Endothelial cell of umbilical vein (primary cell): ENCODE data around the gene AKNA. TPM values are rescaled to one million over a fixed set of nuclear protein-coding genes. Genes with fewer than 3 reads are reported as not detected.
A peak's percentile ranks its signal among the peaks of the same experiment; 100 is the strongest.

Experiments used
- BruUV-seq: library from RNA; stranded (reverse); fragments of 400-500 nt; replicated peaks from 2 replicates; lab custom pipeline; 2021; lab: Mats Ljungman, UMichigan
- CTCF ChIA-PET: fragments of 300-600, 350-600 bp; sonication (Branson Sonifier 250); formaldehyde crosslinking; loops from one replicate; lab custom pipeline; 2021; ENCODE audit warnings: antibody characterized with exemption, inconsistent platforms; lab: Charles Lee
- POLR2A ChIA-PET: fragments of 300-600, 350-600 bp; sonication (Branson Sonifier 250); formaldehyde crosslinking; loops from one replicate; lab custom pipeline; 2021; ENCODE audit warnings: antibody characterized with exemption, inconsistent platforms; lab: Charles Lee
- DNase-seq: peaks from one replicate; pipeline ENCODE4 v3.0.0-alpha.2; 2011; ENCODE audit warnings: low read depth, low spot score
- FAIRE-seq: peaks from 2 replicates; lab custom pipeline; 2011; peaks lifted over from hg19 to GRCh38; lab: Jason Lieb, UNC
- H2AFZ ChIP-seq: 2 replicates; pipeline ENCODE4 v1.6.0; 2012; ENCODE audit warnings: low read depth, low read length, control low read depth, inconsistent platforms
- H3K27ac ChIP-seq: 2 replicates; pipeline ENCODE4 v1.5.1; 2011; ENCODE audit warnings: low read depth, mild to moderate bottlenecking, control low read depth, low read length, moderate library complexity; ENCODE audit not compliant: insufficient read depth
- H3K27me3 ChIP-seq, 2 experiments: 2 replicates each; pipeline versions ENCODE4 v1.6.0 to v1.6.1; 2011; ENCODE audit warnings: low read length in 2 of 2, mixed read lengths in 1 of 2; ENCODE audit not compliant: control insufficient read depth in 2 of 2, insufficient read depth in 2 of 2
- H3K36me3 ChIP-seq, 2 experiments: 2 replicates in 1 of 2; 3 replicates in 1 of 2; pipeline ENCODE4 v1.5.1; 2011; ENCODE audit warnings: low read length in 2 of 2, mild to moderate bottlenecking in 1 of 2, moderate library complexity in 1 of 2; ENCODE audit not compliant: control insufficient read depth in 2 of 2, insufficient read depth in 2 of 2; ENCODE audit errors: extremely low read depth in 1 of 2
- H3K4me1 ChIP-seq: 3 replicates; pipeline ENCODE4 v1.5.1; 2011; ENCODE audit warnings: mild to moderate bottlenecking, low read length; ENCODE audit not compliant: control insufficient read depth, insufficient read depth; ENCODE audit errors: extremely low read depth
- H3K4me2 ChIP-seq: 2 replicates; pipeline ENCODE4 v1.6.1; 2011; ENCODE audit warnings: low read length, control low read depth, mixed read lengths; ENCODE audit not compliant: insufficient read depth
- H3K4me3 ChIP-seq, 3 experiments: fragments of 200-600 bp in 1 of 3; sonication (generic), shearing (Covaris generic) in 1 of 3; replicated peaks in 1 of 3; 2 replicates each; pipeline ENCODE4 v1.5.1; 2011 to 2016; ENCODE audit warnings: control low read depth in 3 of 3, low read length in 3 of 3, mild to moderate bottlenecking in 2 of 3, inconsistent platforms in 1 of 3, low read depth in 1 of 3, moderate library complexity in 1 of 3; ENCODE audit not compliant: insufficient read depth in 1 of 3
- H3K79me2 ChIP-seq: 2 replicates; pipeline ENCODE4 v1.6.0; 2012; ENCODE audit warnings: low read length, inconsistent platforms; ENCODE audit not compliant: control insufficient read depth, insufficient read depth
- H3K9ac ChIP-seq: replicated peaks from 2 replicates; pipeline ENCODE3; 2011; ENCODE audit warnings: low read length, control low read depth; ENCODE audit not compliant: insufficient read depth; ENCODE audit errors: extremely low read depth
- H3K9me1 ChIP-seq: replicated peaks from 3 replicates; pipeline ENCODE4 v1.6.0; 2011; ENCODE audit warnings: mild to moderate bottlenecking, low read length; ENCODE audit not compliant: control insufficient read depth, insufficient read depth; ENCODE audit errors: extremely low read depth
- H3K9me3 ChIP-seq: replicated peaks from 2 replicates; pipeline ENCODE4 v1.5.1; 2012; ENCODE audit warnings: low read length, inconsistent platforms; ENCODE audit not compliant: control insufficient read depth, insufficient read depth
- H4K20me1 ChIP-seq: replicated peaks from 2 replicates; pipeline ENCODE3; 2011; ENCODE audit warnings: mild to moderate bottlenecking, low read length; ENCODE audit not compliant: control insufficient read depth, insufficient read depth; ENCODE audit errors: extremely low read depth
- EZH2 ChIP-seq: IDR thresholded peaks from 2 replicates; pipeline ENCODE4 v1.6.1; 2012; ENCODE audit warnings: borderline replicate concordance, low read depth, mild to moderate bottlenecking, moderate library complexity, low read length, inconsistent platforms; ENCODE audit not compliant: severe bottlenecking
- JUN ChIP-seq: IDR thresholded peaks from 2 replicates; pipeline ENCODE4 v1.6.1; 2011; ENCODE audit warnings: borderline replicate concordance, low read depth; ENCODE audit not compliant: insufficient read length, insufficient read depth
- dilution Hi-C: fragments of 300-500 bp; cut with MboI; formaldehyde crosslinking; loops from one replicate; pipeline ENCODE4 v1.15.0; 2019; ENCODE audit warnings: low sequenced_read_pairs; ENCODE audit not compliant: extremely low pct_ligation_motif_present
- intact Hi-C: fragments of 100-400 bp; cut with micrococcal nuclease; formaldehyde crosslinking; loops from one replicate; pipeline ENCODE4 v1.10.0; 2022
- polyA plus RNA-seq, 4 experiments: library from polyadenylated mRNA; depleted of rRNA in 3 of 4; stranded (reverse) in 3 of 4; unstranded in 1 of 4; fragments of >200 nt; gene quantifications; 2 replicates each; pipeline versions ENCODE4 v1.2.1 to v1.2.3, GENCODE V29; 2011 to 2012; ENCODE audit warnings: missing spikeins in 1 of 4
- total RNA-seq: library from RNA; stranded (reverse); gene quantifications from 2 replicates; pipeline ENCODE4 v1.2.3, GENCODE V29; 2021
- TF ChIP-seq, protein P1 (sequence below), 2 donors: IDR thresholded peaks; 1 replicate in 1 of 2; 2 replicates in 1 of 2; pipeline ENCODE4 v1.5.1; 2011; ENCODE audit warnings: low read length in 2 of 2, mild to moderate bottlenecking in 2 of 2, moderate library complexity in 2 of 2, control low read depth in 1 of 2, inconsistent platforms in 1 of 2, low read depth in 1 of 2; ENCODE audit not compliant: insufficient read depth in 1 of 2; ENCODE audit errors: extremely low read depth in 1 of 2
- TF ChIP-seq, protein P2 (sequence below): IDR thresholded peaks from 2 replicates; pipeline ENCODE4 v1.6.1; 2011; ENCODE audit not compliant: insufficient read depth, insufficient read length

AKNA gene
- total and polyA plus RNA-seq, 2 donors (not counting 3 experiments of a cell fraction or from before 2014, with no cell fraction given) = 11.3 to 22.4 TPM

DNA sequence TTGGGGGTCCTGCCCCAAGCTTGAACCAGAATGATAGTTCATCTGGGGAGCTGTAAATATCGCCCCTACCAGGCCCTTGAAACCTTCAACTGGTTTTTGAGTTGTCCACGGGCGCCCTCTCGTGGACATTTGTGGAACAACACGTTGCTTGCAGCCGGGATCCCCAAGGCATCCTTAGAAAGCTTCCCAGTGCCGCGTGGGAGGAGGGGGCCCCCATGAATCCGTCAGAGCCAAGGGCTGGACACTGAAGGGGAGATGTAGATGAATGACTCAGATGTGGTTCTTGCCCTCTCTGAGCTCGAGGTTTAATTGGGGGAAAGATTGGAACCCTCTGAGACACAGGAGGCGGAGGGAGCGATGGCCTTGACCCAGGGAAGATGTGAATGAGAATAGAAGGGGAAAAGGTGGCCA, 96.7 kb downstream of the AKNA start:
- intact Hi-C loops (loop anchor here (1.0 to 5.0 kb wide), 4 partner anchors 136 to 554 kb away; partner anchors contain the start of gene COL27A1), dilution Hi-C loops (loop anchor here (25.0 kb wide), 1 partner anchor 204 kb away; the partner anchor contains the start of genes AMBP and KIF12)
- no peak overlapping the region for H3K4me3 ChIP-seq
- no peaks in the 10 kb centered on the region for H3K27me3 ChIP-seq
- no peak overlapping the region for H3K27ac ChIP-seq
- H3K9ac ChIP-seq = no peak overlapping the region
- H4K20me1 ChIP-seq = no peaks in the 10 kb centered on the region
- ChIA-PET POLR2A (interaction anchor here (0.6 kb wide), 1 partner anchor 130 kb away, joined by 3 read pairs; no protein-coding TSS in a partner anchor), CTCF (interaction anchor here (0.7 to 4.8 kb wide), 64 partner anchors 9 to 554 kb away, joined by 3 to 277 read pairs (median 6); partner anchors contain the start of genes AMBP, COL27A1 and KIF12)
- no peak overlapping the region for H2AFZ ChIP-seq
- no peak overlapping the region for H3K4me2 ChIP-seq
- no peaks in the 10 kb centered on the region for H3K9me1 ChIP-seq
- H3K9me3 ChIP-seq = no peaks in the 10 kb centered on the region
- BruUV-seq = no TSS peak
- H3K4me1 ChIP-seq = no peaks in the 10 kb centered on the region
- H3K79me2 ChIP-seq = no peaks in the 10 kb centered on the region
- peaks cover 4 to 6% of the 10 kb centered on the region in 2 experiments for H3K36me3 ChIP-seq
- DNase-seq (peak; percentile 72), FAIRE-seq (peak; percentile 79)
- TF ChIP-seq, protein P1, sequence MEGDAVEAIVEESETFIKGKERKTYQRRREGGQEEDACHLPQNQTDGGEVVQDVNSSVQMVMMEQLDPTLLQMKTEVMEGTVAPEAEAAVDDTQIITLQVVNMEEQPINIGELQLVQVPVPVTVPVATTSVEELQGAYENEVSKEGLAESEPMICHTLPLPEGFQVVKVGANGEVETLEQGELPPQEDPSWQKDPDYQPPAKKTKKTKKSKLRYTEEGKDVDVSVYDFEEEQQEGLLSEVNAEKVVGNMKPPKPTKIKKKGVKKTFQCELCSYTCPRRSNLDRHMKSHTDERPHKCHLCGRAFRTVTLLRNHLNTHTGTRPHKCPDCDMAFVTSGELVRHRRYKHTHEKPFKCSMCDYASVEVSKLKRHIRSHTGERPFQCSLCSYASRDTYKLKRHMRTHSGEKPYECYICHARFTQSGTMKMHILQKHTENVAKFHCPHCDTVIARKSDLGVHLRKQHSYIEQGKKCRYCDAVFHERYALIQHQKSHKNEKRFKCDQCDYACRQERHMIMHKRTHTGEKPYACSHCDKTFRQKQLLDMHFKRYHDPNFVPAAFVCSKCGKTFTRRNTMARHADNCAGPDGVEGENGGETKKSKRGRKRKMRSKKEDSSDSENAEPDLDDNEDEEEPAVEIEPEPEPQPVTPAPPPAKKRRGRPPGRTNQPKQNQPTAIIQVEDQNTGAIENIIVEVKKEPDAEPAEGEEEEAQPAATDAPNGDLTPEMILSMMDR (IDR thresholded peaks at IDR 0.05; ENCODE audit: extremely low read depth in 1 of 2, insufficient read depth in 1 of 2, low read depth in 1 of 2, low read length in 2 of 2) = peak; percentile 77 to 79
- no peak for TF ChIP-seq JUN
- TF ChIP-seq EZH2 = no peak
- TF ChIP-seq, protein P2, sequence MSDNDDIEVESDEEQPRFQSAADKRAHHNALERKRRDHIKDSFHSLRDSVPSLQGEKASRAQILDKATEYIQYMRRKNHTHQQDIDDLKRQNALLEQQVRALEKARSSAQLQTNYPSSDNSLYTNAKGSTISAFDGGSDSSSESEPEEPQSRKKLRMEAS = peak; percentile 21
